Neural progenitor cell (in vitro differentiated cells): ENCODE data around the gene SLC4A1AP. TPM values are rescaled to one million over a fixed set of nuclear protein-coding genes. Genes with fewer than 3 reads are reported as not detected.

Experiments
- DNase-seq: peaks from one replicate; pipeline ENCODE4 v3.0.0-alpha.2; 2016; ENCODE audit warnings: low spot score
- H2AFZ ChIP-seq: fragments of 200-600 bp; sonication (generic); replicated peaks from 2 replicates; pipeline ENCODE4 v1.6.1; 2016; ENCODE audit warnings: antibody characterized with exemption
- H3F3A ChIP-seq: fragments of 200-600 bp; sonication (generic); 2 replicates; pipeline ENCODE4 v1.6.1; 2016; ENCODE audit warnings: antibody characterized with exemption, low read depth
- H3K27ac ChIP-seq: fragments of 200-600 bp; sonication (generic); 2 replicates; pipeline ENCODE4 v1.5.1; 2016; ENCODE audit warnings: mild to moderate bottlenecking
- H3K27me3 ChIP-seq: fragments of 200-600 bp; sonication (generic); 2 replicates; pipeline ENCODE4 v1.6.1; 2016; ENCODE audit warnings: mild to moderate bottlenecking, moderate library complexity
- H3K36me3 ChIP-seq: fragments of 200-600 bp; sonication (generic); 2 replicates; pipeline ENCODE4 v1.5.1; 2016
- H3K4me1 ChIP-seq: fragments of 200-600 bp; sonication (generic); 2 replicates; pipeline ENCODE4 v1.6.1; 2016; ENCODE audit warnings: mixed run types
- H3K4me2 ChIP-seq: fragments of 200-600 bp; sonication (generic); 2 replicates; pipeline ENCODE4 v1.6.1; 2016
- H3K4me3 ChIP-seq: fragments of 200-600 bp; sonication (generic); 2 replicates; pipeline ENCODE4 v1.5.1; 2016
- H3K79me2 ChIP-seq: fragments of 200-600 bp; sonication (generic); 2 replicates; pipeline ENCODE4 v1.6.1; 2016; ENCODE audit warnings: low read depth
- H3K9ac ChIP-seq: fragments of 200-600 bp; sonication (generic); 2 replicates; pipeline ENCODE4 v1.6.1; 2016
- H3K9me3 ChIP-seq: fragments of 200-600 bp; sonication (generic); 2 replicates; pipeline ENCODE4 v1.5.1; 2016; ENCODE audit warnings: low read depth
- H4K20me1 ChIP-seq: fragments of 200-600 bp; sonication (generic); 2 replicates; pipeline ENCODE4 v1.6.1; 2016; ENCODE audit warnings: low read depth
- H3K27ac Mint-ChIP-seq: 3 replicates; pipeline ENCODE4 v1.8.0; 2021; ENCODE audit warnings: mixed read lengths
- H3K27me3 Mint-ChIP-seq: 2 replicates; pipeline ENCODE4 v1.8.0; 2022; ENCODE audit warnings: low read depth, mild to moderate bottlenecking, inconsistent platforms, moderate library complexity, mixed read lengths; ENCODE audit not compliant: insufficient read depth
- H3K36me3 Mint-ChIP-seq: 3 replicates; pipeline ENCODE4 v1.8.0; 2021; ENCODE audit warnings: mixed read lengths
- H3K4me1 Mint-ChIP-seq: 3 replicates; pipeline ENCODE4 v1.8.0; 2021; ENCODE audit warnings: mixed read lengths
- H3K4me3 Mint-ChIP-seq: 3 replicates; pipeline ENCODE4 v1.8.0; 2021; ENCODE audit warnings: mild to moderate bottlenecking, moderate library complexity, mixed read lengths
- H3K9me3 Mint-ChIP-seq: 3 replicates; pipeline ENCODE4 v1.8.0; 2020; ENCODE audit warnings: mixed read lengths
- EZH2 ChIP-seq: fragments of 200-600 bp; sonication (generic); IDR thresholded peaks from 2 replicates; pipeline ENCODE4 v1.6.1; 2017; ENCODE audit warnings: antibody characterized with exemption, mild to moderate bottlenecking, moderate library complexity
- EZH2phosphoT487 ChIP-seq: fragments of 200-600 bp; sonication (generic); IDR thresholded peaks from 2 replicates; pipeline ENCODE4 v1.6.1; 2017; ENCODE audit warnings: antibody characterized with exemption
- total RNA-seq: library from RNA; depleted of rRNA; stranded (reverse); fragments of >200 nt; gene quantifications from 2 replicates; pipeline ENCODE4 v1.2.3, GENCODE V29; 2015; ENCODE audit warnings: low replicate concordance
- TF ChIP-seq, protein P1 (sequence below): fragments of 200-600 bp; sonication (generic); IDR thresholded peaks from 2 replicates; pipeline ENCODE4 v1.5.1; 2017; ENCODE audit warnings: antibody characterized with exemption, mild to moderate bottlenecking

Gene SLC4A1AP
- total RNA-seq, 1 donor from 2014 or later, result 32.2 TPM

DNA sequence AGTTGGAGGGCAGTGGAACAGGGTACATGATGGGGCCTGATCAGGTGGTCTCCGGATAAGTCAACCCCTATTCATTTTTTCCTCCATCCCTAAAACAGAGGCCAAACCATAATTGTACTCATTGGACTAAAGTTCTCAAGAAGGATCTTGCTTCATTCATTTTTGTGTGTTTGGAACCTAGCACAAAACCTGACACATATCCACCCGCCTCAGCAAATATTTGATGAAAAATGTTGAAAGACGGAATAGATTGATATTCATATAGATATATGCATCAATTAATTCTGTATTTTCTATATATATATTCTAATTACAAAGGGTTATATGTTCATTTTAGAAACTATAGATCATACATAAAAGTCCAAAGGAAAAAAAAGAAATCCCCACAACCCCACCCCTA lies 21.9 kb downstream of the SLC4A1AP start:
- H2AFZ ChIP-seq, result no peak overlapping the region
- no peak overlapping the region for H3K27ac ChIP-seq
- H4K20me1 ChIP-seq, result no peaks in the 10 kb centered on the region
- H3K9me3 ChIP-seq, result no peaks in the 10 kb centered on the region
- H3K4me1 ChIP-seq, result no peaks in the 10 kb centered on the region
- no peak overlapping the region for H3K9ac ChIP-seq
- Mint-ChIP-seq H3K4me3 (no peak overlapping the region), H3K9me3 (no peaks in the 10 kb centered on the region), H3K4me1 (no peaks in the 10 kb centered on the region), H3K27me3 (no peaks in the 10 kb centered on the region), H3K36me3 (peaks cover 7% of the 10 kb centered on the region), H3K27ac (no peak overlapping the region)
- no peaks in the 10 kb centered on the region for H3K79me2 ChIP-seq
- H3K4me3 ChIP-seq, result no peak overlapping the region
- no peak for DNase-seq
- no peak overlapping the region for H3K4me2 ChIP-seq
- no peaks in the 10 kb centered on the region for H3F3A ChIP-seq
- no peaks in the 10 kb centered on the region for H3K36me3 ChIP-seq
- H3K27me3 ChIP-seq, result no peaks in the 10 kb centered on the region
- TF ChIP-seq, protein P1, sequence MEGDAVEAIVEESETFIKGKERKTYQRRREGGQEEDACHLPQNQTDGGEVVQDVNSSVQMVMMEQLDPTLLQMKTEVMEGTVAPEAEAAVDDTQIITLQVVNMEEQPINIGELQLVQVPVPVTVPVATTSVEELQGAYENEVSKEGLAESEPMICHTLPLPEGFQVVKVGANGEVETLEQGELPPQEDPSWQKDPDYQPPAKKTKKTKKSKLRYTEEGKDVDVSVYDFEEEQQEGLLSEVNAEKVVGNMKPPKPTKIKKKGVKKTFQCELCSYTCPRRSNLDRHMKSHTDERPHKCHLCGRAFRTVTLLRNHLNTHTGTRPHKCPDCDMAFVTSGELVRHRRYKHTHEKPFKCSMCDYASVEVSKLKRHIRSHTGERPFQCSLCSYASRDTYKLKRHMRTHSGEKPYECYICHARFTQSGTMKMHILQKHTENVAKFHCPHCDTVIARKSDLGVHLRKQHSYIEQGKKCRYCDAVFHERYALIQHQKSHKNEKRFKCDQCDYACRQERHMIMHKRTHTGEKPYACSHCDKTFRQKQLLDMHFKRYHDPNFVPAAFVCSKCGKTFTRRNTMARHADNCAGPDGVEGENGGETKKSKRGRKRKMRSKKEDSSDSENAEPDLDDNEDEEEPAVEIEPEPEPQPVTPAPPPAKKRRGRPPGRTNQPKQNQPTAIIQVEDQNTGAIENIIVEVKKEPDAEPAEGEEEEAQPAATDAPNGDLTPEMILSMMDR, result no peak
- TF ChIP-seq EZH2 (no peak), EZH2phosphoT487 (no peak)

GRCh38 chr2:27687232-27687631 lies 23.5 kb downstream of the SLC4A1AP start:
- no peak overlapping the region for H3K4me3 Mint-ChIP-seq
- no peak overlapping the region for H2AFZ ChIP-seq
- H3K36me3 Mint-ChIP-seq, result peaks cover 7% of the 10 kb centered on the region
- H3K27ac ChIP-seq, result no peak overlapping the region
- H3K79me2 ChIP-seq, result no peaks in the 10 kb centered on the region
- no peaks in the 10 kb centered on the region for H3K27me3 ChIP-seq
- DNase-seq, result no peak
- no peaks in the 10 kb centered on the region for H3F3A ChIP-seq
- no peaks in the 10 kb centered on the region for H3K36me3 ChIP-seq
- no peak overlapping the region for H3K9ac ChIP-seq
- no peak overlapping the region for H3K4me3 ChIP-seq
- H4K20me1 ChIP-seq, result no peaks in the 10 kb centered on the region
- H3K27me3 Mint-ChIP-seq, result no peaks in the 10 kb centered on the region
- TF ChIP-seq, protein P1, result no peak
- TF ChIP-seq EZH2phosphoT487 (no peak), EZH2 (no peak)
- H3K4me1 ChIP-seq, result no peaks in the 10 kb centered on the region
- H3K4me1 Mint-ChIP-seq, result no peaks in the 10 kb centered on the region
- no peak overlapping the region for H3K4me2 ChIP-seq
- no peak overlapping the region for H3K27ac Mint-ChIP-seq
- no peaks in the 10 kb centered on the region for H3K9me3 ChIP-seq
- H3K9me3 Mint-ChIP-seq, result no peaks in the 10 kb centered on the region

DNA sequence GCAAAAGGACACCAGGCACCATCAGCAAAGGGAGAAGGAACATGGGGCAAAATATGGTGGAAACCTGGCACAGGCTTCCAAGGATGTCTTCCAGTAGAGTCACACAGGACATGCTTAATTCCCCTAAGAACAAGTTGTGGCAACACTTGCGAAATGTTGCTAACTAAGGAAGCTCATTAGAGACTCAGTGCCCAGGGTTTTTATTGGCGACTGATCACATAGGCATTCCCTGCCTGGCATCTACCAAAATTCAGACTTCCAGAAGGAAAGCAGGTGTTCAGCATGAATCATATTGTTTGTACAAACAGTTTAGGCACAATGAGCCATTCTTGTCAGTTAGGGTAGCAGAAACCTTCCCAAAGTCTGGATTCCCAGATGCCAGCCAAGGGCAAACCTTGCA lies 25.7 kb downstream of the SLC4A1AP start:
- no peaks in the 10 kb centered on the region for H3K27me3 ChIP-seq
- H3K36me3 ChIP-seq, result peaks cover 6% of the 10 kb centered on the region

More for the DNA sequence above, 25.7 kb downstream of the SLC4A1AP start:
- Mint-ChIP-seq H3K9me3 (no peaks in the 10 kb centered on the region), H3K27ac (no peak overlapping the region), H3K27me3 (no peaks in the 10 kb centered on the region), H3K4me3 (no peak overlapping the region), H3K36me3 (peaks cover 5% of the 10 kb centered on the region), H3K4me1 (no peaks in the 10 kb centered on the region)
- H3K4me2 ChIP-seq, result no peak overlapping the region
- no peak overlapping the region for H3K4me3 ChIP-seq
- H4K20me1 ChIP-seq, result no peaks in the 10 kb centered on the region
- no peaks in the 10 kb centered on the region for H3F3A ChIP-seq
- no peak overlapping the region for H2AFZ ChIP-seq
- H3K4me1 ChIP-seq, result no peaks in the 10 kb centered on the region
- H3K27ac ChIP-seq, result no peak overlapping the region
- no peaks in the 10 kb centered on the region for H3K9me3 ChIP-seq
- no peak for TF ChIP-seq EZH2phosphoT487
- no peak for TF ChIP-seq EZH2
- TF ChIP-seq, protein P1, result no peak
- no peaks in the 10 kb centered on the region for H3K79me2 ChIP-seq
- no peak overlapping the region for H3K9ac ChIP-seq
- DNase-seq, result no peak
